Nephron (organoid): ENCODE measurements around the gene CNOT11.
A peak's percentile ranks its signal among the peaks of the same experiment; 100 is the strongest.
"Not testable (repeated sequence)": the region's sequence is repeated elsewhere in the genome, so short reads cannot be mapped to it uniquely, and the experiment has no call there.

ENCODE experiments used
- H3K27ac Mint-ChIP-seq, 3 experiments: 2 replicates each; pipeline ENCODE4 v1.8.0; 2020; ENCODE audit warnings: mixed read lengths in 3 of 3, mild to moderate bottlenecking in 2 of 3, moderate library complexity in 1 of 3
- H3K27me3 Mint-ChIP-seq: 2 replicates; pipeline ENCODE4 v1.8.0; 2021; ENCODE audit warnings: low read depth, mild to moderate bottlenecking, moderate library complexity, mixed read lengths
- H3K36me3 Mint-ChIP-seq: 2 replicates; pipeline ENCODE4 v1.8.0; 2020; ENCODE audit warnings: low read depth, mixed read lengths
- H3K4me1 Mint-ChIP-seq: 2 replicates; pipeline ENCODE4 v1.8.0; 2020; ENCODE audit warnings: mixed read lengths
- H3K4me3 Mint-ChIP-seq, 3 experiments: 2 replicates each; pipeline ENCODE4 v1.8.0; 2020; ENCODE audit warnings: mild to moderate bottlenecking in 3 of 3, mixed read lengths in 3 of 3, moderate library complexity in 2 of 3
- H3K9me3 Mint-ChIP-seq: 2 replicates; pipeline ENCODE4 v1.8.0; 2020; ENCODE audit warnings: mixed read lengths
- CTCF ChIP-seq, 3 experiments: fragments of 200-600 bp; sonication (generic); IDR thresholded peaks; one replicate each; pipeline ENCODE4 v1.5.0; 2021; ENCODE audit warnings: antibody characterized with exemption in 3 of 3; ENCODE audit not compliant: unreplicated experiment in 3 of 3

Gene CNOT11

GRCh38 chr2:101252408-101253012 is at the start of gene CNOT11:
TSS of gene CNOT11 (plus strand) at chr2:101252886. CDS start at chr2:101252965, 79 bp downstream.
- peak within 1 kb of the TSS; percentile 92 to 99 (median 95) for H3K4me3 Mint-ChIP-seq
- H3K4me1 Mint-ChIP-seq = peaks cover 34% of the 10 kb centered on the region
- no peak for TF ChIP-seq CTCF (IDR thresholded peaks at IDR 0.05; ENCODE audit: unreplicated experiment in 3 of 3)
- no peaks in the 10 kb centered on the region for H3K9me3 Mint-ChIP-seq
- peaks cover 4% of the 10 kb centered on the region for H3K27me3 Mint-ChIP-seq
- peak within 1 kb of the TSS; percentile 69 to 98 (median 92) for H3K27ac Mint-ChIP-seq
- H3K36me3 Mint-ChIP-seq = peaks cover 21% of the 10 kb centered on the region

- H3K27me3 Mint-ChIP-seq = no peaks in the 10 kb centered on the region
- peak in 2 of 3 experiments; percentile 32 to 34 for TF ChIP-seq CTCF (IDR thresholded peaks at IDR 0.05; ENCODE audit: unreplicated experiment in 3 of 3)
- H3K4me3 Mint-ChIP-seq = peak overlapping the region in 2 of 3 experiments; percentile 41 to 52
- peak overlapping the region in 2 of 3 experiments; percentile 9 to 69 for H3K27ac Mint-ChIP-seq
- H3K36me3 Mint-ChIP-seq = peaks cover 1% of the 10 kb centered on the region
- H3K4me1 Mint-ChIP-seq = peaks cover 9% of the 10 kb centered on the region
- H3K9me3 Mint-ChIP-seq = peaks cover 10% of the 10 kb centered on the region
Observed at GRCh38 chr2:101204400-101205115, 48.1 kb upstream of the CNOT11 start.

- peak overlapping the region in 2 of 3 experiments; percentile 69 to 80 for H3K27ac Mint-ChIP-seq
- H3K9me3 Mint-ChIP-seq = peaks cover 15% of the 10 kb centered on the region
- TF ChIP-seq CTCF (IDR thresholded peaks at IDR 0.05; ENCODE audit: unreplicated experiment in 3 of 3) = peak; percentile 54 to 68 (median 58)
- H3K36me3 Mint-ChIP-seq = peaks cover 6% of the 10 kb centered on the region
- H3K27me3 Mint-ChIP-seq = no peaks in the 10 kb centered on the region
- peaks cover 9% of the 10 kb centered on the region for H3K4me1 Mint-ChIP-seq
- peak overlapping the region in 2 of 3 experiments; percentile 37 to 78 for H3K4me3 Mint-ChIP-seq
Observed at GRCh38 chr2:101205521-101206479, 46.9 kb upstream of the CNOT11 start.

GRCh38 chr2:101208830-101209229 is 43.9 kb upstream of the CNOT11 start:
- Mint-ChIP-seq H3K27ac (no peak overlapping the region), H3K9me3 (peaks cover 21% of the 10 kb centered on the region), H3K4me1 (peaks cover 9% of the 10 kb centered on the region), H3K27me3 (no peaks in the 10 kb centered on the region), H3K4me3 (no peak overlapping the region), H3K36me3 (peaks cover 6% of the 10 kb centered on the region)
- TF ChIP-seq CTCF (IDR thresholded peaks at IDR 0.05; ENCODE audit: unreplicated experiment in 3 of 3) = no peak

GRCh38 chr2:101219246-101219645 is 33.4 kb upstream of the CNOT11 start:
- no peak overlapping the region for H3K4me3 Mint-ChIP-seq
- H3K9me3 Mint-ChIP-seq = no peaks in the 10 kb centered on the region
- peaks cover 4% of the 10 kb centered on the region for H3K27me3 Mint-ChIP-seq
- no peak for TF ChIP-seq CTCF (IDR thresholded peaks at IDR 0.05; ENCODE audit: unreplicated experiment in 3 of 3)
- H3K36me3 Mint-ChIP-seq = no peaks in the 10 kb centered on the region
- H3K4me1 Mint-ChIP-seq = no peaks in the 10 kb centered on the region
- no peak overlapping the region for H3K27ac Mint-ChIP-seq

- H3K36me3 Mint-ChIP-seq, H3K4me3 Mint-ChIP-seq, H3K4me1 Mint-ChIP-seq: not testable (repeated sequence)
Observed at GRCh38 chr2:101220091-101220490, 32.6 kb upstream of the CNOT11 start.

More at GRCh38 chr2:101220091-101220490, 32.6 kb upstream of the CNOT11 start:
- H3K9me3 Mint-ChIP-seq, H3K27me3 Mint-ChIP-seq, H3K27ac Mint-ChIP-seq: not testable (repeated sequence)
